CD14-positive monocyte (primary cell): ENCODE results near the gene RPS27L. TPM values are rescaled to one million over a fixed set of nuclear protein-coding genes. Genes with fewer than 3 reads are reported as not detected.
"Not testable (repeated sequence)": the region's sequence is repeated elsewhere in the genome, so short reads cannot be mapped to it uniquely, and the experiment has no call there.

Source experiments
- DNase-seq, 3 donors: peaks; one replicate each; pipeline ENCODE4 v3.0.0-alpha.2; 2011 to 2022
- H2AFZ ChIP-seq: 2 replicates; pipeline ENCODE4 v1.6.0; 2012; ENCODE audit warnings: mild to moderate bottlenecking, low read depth, low read length, inconsistent platforms; ENCODE audit not compliant: insufficient read depth, poor library complexity, severe bottlenecking
- H3K27ac ChIP-seq, 2 donors: 1 replicate in 1 of 2; 2 replicates in 1 of 2; pipeline ENCODE4 v1.5.1; 2012 to 2013; ENCODE audit warnings: low read length in 2 of 2, control low read depth in 1 of 2, inconsistent platforms in 1 of 2, low read depth in 1 of 2, mild to moderate bottlenecking in 1 of 2
- H3K27me3 ChIP-seq, 2 donors: one replicate each; pipeline versions ENCODE4 v1.6.0 to v1.6.1; 2011 to 2013; ENCODE audit warnings: low read length in 2 of 2; ENCODE audit not compliant: control insufficient read depth in 2 of 2, insufficient read depth in 2 of 2
- H3K36me3 ChIP-seq, 2 donors: replicated peaks in 1 of 2; 1 replicate in 1 of 2; 2 replicates in 1 of 2; pipeline versions ENCODE4 v1.5.1 to v1.6.1; 2012 to 2013; ENCODE audit warnings: low read length in 2 of 2, control low read depth in 1 of 2, inconsistent platforms in 1 of 2, mild to moderate bottlenecking in 1 of 2; ENCODE audit not compliant: insufficient read depth in 2 of 2, control insufficient read depth in 1 of 2
- H3K4me1 ChIP-seq, 2 donors: 1 replicate in 1 of 2; 2 replicates in 1 of 2; pipeline versions ENCODE4 v1.5.1 to v1.6.1; 2012 to 2013; ENCODE audit warnings: low read length in 2 of 2, control low read depth in 1 of 2, inconsistent platforms in 1 of 2, mild to moderate bottlenecking in 1 of 2, moderate library complexity in 1 of 2; ENCODE audit not compliant: insufficient read depth in 2 of 2, control insufficient read depth in 1 of 2
- H3K4me2 ChIP-seq: replicated peaks from 2 replicates; pipeline ENCODE3; 2012; ENCODE audit warnings: low read length, moderate library complexity, mild to moderate bottlenecking; ENCODE audit not compliant: poor library complexity, severe bottlenecking; ENCODE audit errors: extremely low read depth
- H3K4me3 ChIP-seq, 3 experiments: fragments of 200-600 bp in 1 of 3; sonication (generic) in 1 of 3; replicated peaks in 1 of 3; 1 replicate in 2 of 3; 2 replicates in 1 of 3; pipeline ENCODE4 v1.5.1; 2011 to 2013; ENCODE audit warnings: low read length in 3 of 3, mild to moderate bottlenecking in 3 of 3, control low read depth in 2 of 3, low read depth in 2 of 3, inconsistent platforms in 1 of 3, moderate library complexity in 1 of 3
- H3K79me2 ChIP-seq: 2 replicates; pipeline ENCODE4 v1.6.0; 2012; ENCODE audit warnings: mild to moderate bottlenecking, control low read depth, inconsistent platforms, low read length, moderate library complexity; ENCODE audit not compliant: insufficient read depth
- H3K9ac ChIP-seq: 2 replicates; pipeline ENCODE4 v1.6.0; 2017; ENCODE audit warnings: low read length, mild to moderate bottlenecking; ENCODE audit not compliant: insufficient read depth, poor library complexity, severe bottlenecking
- H3K9me3 ChIP-seq, 2 donors: replicated peaks in 1 of 2; 1 replicate in 1 of 2; 2 replicates in 1 of 2; pipeline versions ENCODE4 v1.5.1 to v1.6.1; 2012 to 2013; ENCODE audit warnings: low read length in 2 of 2, control low read depth in 1 of 2; ENCODE audit not compliant: control insufficient read depth in 1 of 2, insufficient read depth in 1 of 2
- H4K20me1 ChIP-seq: 2 replicates; pipeline ENCODE4 v1.6.0; 2012; ENCODE audit warnings: mild to moderate bottlenecking, low read length, control low read depth, moderate library complexity; ENCODE audit not compliant: insufficient read depth
- H3K27ac Mint-ChIP-seq, 7 donors: one replicate each; pipeline ENCODE4 v1.8.0; 2020; ENCODE audit warnings: mild to moderate bottlenecking in 7 of 7, mixed read lengths in 7 of 7, moderate library complexity in 6 of 7, inconsistent platforms in 2 of 7
- H3K27me3 Mint-ChIP-seq, 3 donors: one replicate each; pipeline ENCODE4 v1.8.0; 2021 to 2022; ENCODE audit warnings: low read depth in 3 of 3, mild to moderate bottlenecking in 3 of 3, mixed read lengths in 3 of 3, moderate library complexity in 3 of 3, inconsistent platforms in 1 of 3
- H3K36me3 Mint-ChIP-seq, 2 donors: one replicate each; pipeline ENCODE4 v1.8.0; 2020; ENCODE audit warnings: mixed read lengths in 2 of 2, inconsistent platforms in 1 of 2, mild to moderate bottlenecking in 1 of 2
- H3K4me1 Mint-ChIP-seq: one replicate; pipeline ENCODE4 v1.8.0; 2020; ENCODE audit warnings: mild to moderate bottlenecking, mixed read lengths
- H3K4me3 Mint-ChIP-seq, 2 donors: one replicate each; pipeline ENCODE4 v1.8.0; 2020; ENCODE audit warnings: mild to moderate bottlenecking in 2 of 2, mixed read lengths in 2 of 2, moderate library complexity in 1 of 2
- H3K9me3 Mint-ChIP-seq, 7 donors: one replicate each; pipeline ENCODE4 v1.8.0; 2020 to 2022; ENCODE audit warnings: mixed read lengths in 7 of 7, mild to moderate bottlenecking in 6 of 7, moderate library complexity in 6 of 7, inconsistent platforms in 2 of 7
- WGBS: methylation state at CpG from one replicate; pipeline ENCODE4 v1.1.5; 2013; ENCODE audit warnings: missing lambda C conversion rate; ENCODE audit not compliant: insufficient coverage; 5-methylcytosine and 5-hydroxymethylcytosine counted together
- intact Hi-C, 2 donors: fragments of 100-400 bp; cut with micrococcal nuclease; formaldehyde crosslinking; loops; one replicate each; pipeline versions ENCODE4 v1.15.0 to v1.15.1; 2023
- polyA plus RNA-seq, 3 donors: library from polyadenylated mRNA; depleted of rRNA in 1 of 3; unstranded in 2 of 3; stranded (reverse) in 1 of 3; fragments of 300-500 nt in 2 of 3; fragments of >200 nt in 1 of 3; fragmentation: Illumina TruSeq in 2 of 3; gene quantifications; 1 replicate in 2 of 3; 2 replicates in 1 of 3; pipeline ENCODE4 v1.2.3, GENCODE V29; 2012 to 2021
- TF ChIP-seq, protein P1 (sequence below): fragments of 200-600 bp; IDR thresholded peaks from one replicate; pipeline ENCODE4 v1.8.0; 2022; ENCODE audit warnings: antibody characterized with exemption, mild to moderate bottlenecking

RPS27L gene
- polyA plus RNA-seq, 3 donors, result 16.1 to 196 (median 178) TPM

GRCh38 chr15:63104727-63105126, 52.5 kb downstream of the RPS27L start:
- intact Hi-C loops, result no loop called here
- peak overlapping the region; percentile 67 to 82 for H3K4me3 Mint-ChIP-seq
- peaks cover 0 to 3% of the 10 kb centered on the region in 2 donors for H3K36me3 Mint-ChIP-seq
- H3K27ac Mint-ChIP-seq, result peak overlapping the region; percentile 42 to 89 (median 78)
- Histone ChIP-seq H3K9me3 (peaks cover 6 to 12% of the 10 kb centered on the region in 2 donors), H3K27me3 (no peaks in the 10 kb centered on the region), H3K4me2 (peak overlapping the region; percentile 55), H3K4me1 (peaks cover 23% of the 10 kb centered on the region in 2 donors), H3K79me2 (no peaks in the 10 kb centered on the region), H3K36me3 (no peaks in the 10 kb centered on the region), H2AFZ (peak overlapping the region; percentile 50), H3K9ac (no peak overlapping the region), H4K20me1 (no peaks in the 10 kb centered on the region), H3K27ac (peak overlapping the region in 1 of 2 donors; percentile 7), H3K4me3 (peak overlapping the region in 2 of 3 experiments; percentile 16 to 46)
- peak in 2 of 3 donors; percentile 28 to 59 for DNase-seq
- H3K27me3 Mint-ChIP-seq, result peaks cover 0 to 4% (median 2%) of the 10 kb centered on the region in 3 donors
- H3K4me1 Mint-ChIP-seq, result peaks cover 33% of the 10 kb centered on the region
- WGBS, result 12% methylated on average over 6 of the region's 7 CpGs
- peaks cover 3 to 16% (median 11%) of the 10 kb centered on the region in 7 donors for H3K9me3 Mint-ChIP-seq
- TF ChIP-seq, protein P1, sequence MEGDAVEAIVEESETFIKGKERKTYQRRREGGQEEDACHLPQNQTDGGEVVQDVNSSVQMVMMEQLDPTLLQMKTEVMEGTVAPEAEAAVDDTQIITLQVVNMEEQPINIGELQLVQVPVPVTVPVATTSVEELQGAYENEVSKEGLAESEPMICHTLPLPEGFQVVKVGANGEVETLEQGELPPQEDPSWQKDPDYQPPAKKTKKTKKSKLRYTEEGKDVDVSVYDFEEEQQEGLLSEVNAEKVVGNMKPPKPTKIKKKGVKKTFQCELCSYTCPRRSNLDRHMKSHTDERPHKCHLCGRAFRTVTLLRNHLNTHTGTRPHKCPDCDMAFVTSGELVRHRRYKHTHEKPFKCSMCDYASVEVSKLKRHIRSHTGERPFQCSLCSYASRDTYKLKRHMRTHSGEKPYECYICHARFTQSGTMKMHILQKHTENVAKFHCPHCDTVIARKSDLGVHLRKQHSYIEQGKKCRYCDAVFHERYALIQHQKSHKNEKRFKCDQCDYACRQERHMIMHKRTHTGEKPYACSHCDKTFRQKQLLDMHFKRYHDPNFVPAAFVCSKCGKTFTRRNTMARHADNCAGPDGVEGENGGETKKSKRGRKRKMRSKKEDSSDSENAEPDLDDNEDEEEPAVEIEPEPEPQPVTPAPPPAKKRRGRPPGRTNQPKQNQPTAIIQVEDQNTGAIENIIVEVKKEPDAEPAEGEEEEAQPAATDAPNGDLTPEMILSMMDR, result no peak

- Mint-ChIP-seq H3K4me3 (no peak overlapping the region), H3K36me3 (peaks cover 0 to 3% of the 10 kb centered on the region in 2 donors)
- intact Hi-C loops, result no loop called here
Measured at GRCh38 chr15:63103416-63103815, 53.9 kb downstream of the RPS27L start.

DNA sequence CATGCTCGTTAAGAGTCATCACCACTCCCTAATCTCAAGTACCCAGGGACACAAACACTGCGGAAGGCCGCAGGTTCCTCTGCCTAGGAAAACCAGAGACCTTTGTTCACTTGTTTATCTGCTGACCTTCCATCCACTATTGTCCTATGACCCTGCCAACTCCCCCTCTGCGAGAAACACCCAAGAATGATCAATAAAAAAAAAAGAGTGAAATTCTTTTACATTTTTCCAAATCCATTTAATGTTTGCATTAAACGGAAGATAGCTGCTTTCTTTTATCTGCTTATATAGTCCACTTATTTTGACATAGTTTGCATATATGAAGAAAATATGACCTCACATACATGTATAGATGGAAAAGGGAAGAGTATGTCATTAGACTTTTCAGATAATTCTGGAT, 57.7 kb downstream of the RPS27L start:
- not testable (repeated sequence) for H3K36me3 ChIP-seq, H3K36me3 Mint-ChIP-seq, H3K27me3 Mint-ChIP-seq, H4K20me1 ChIP-seq, H2AFZ ChIP-seq, H3K27ac Mint-ChIP-seq, H3K4me3 ChIP-seq, H3K27me3 ChIP-seq, H3K9me3 Mint-ChIP-seq, H3K79me2 ChIP-seq, H3K4me3 Mint-ChIP-seq, H3K9ac ChIP-seq, H3K27ac ChIP-seq, H3K9me3 ChIP-seq, DNase-seq, H3K4me2 ChIP-seq
- H3K4me1 ChIP-seq, result peaks cover 25 to 29% of the 10 kb centered on the region in 2 donors
- intact Hi-C loops, result loop anchor here in 1 of 2 donors (10.0 kb wide), 1 partner anchor 315 kb away; no protein-coding TSS in a partner anchor
- peaks cover 32% of the 10 kb centered on the region for H3K4me1 Mint-ChIP-seq
- 100% methylated on average over 1 of the region's 5 CpGs for WGBS

More at GRCh38 chr15:63103416-63103815, 53.9 kb downstream of the RPS27L start:
- no peak overlapping the region for H3K4me3 ChIP-seq
- peaks cover 30% of the 10 kb centered on the region for H3K4me1 Mint-ChIP-seq
- peaks cover 0 to 4% (median 2%) of the 10 kb centered on the region in 3 donors for H3K27me3 Mint-ChIP-seq
- no peaks in the 10 kb centered on the region for H4K20me1 ChIP-seq
- H3K9me3 Mint-ChIP-seq, result peaks cover 4 to 16% (median 11%) of the 10 kb centered on the region in 7 donors
- no peaks in the 10 kb centered on the region for H3K27me3 ChIP-seq
- no peak overlapping the region for H2AFZ ChIP-seq
- TF ChIP-seq, protein P1, result no peak
- no peaks in the 10 kb centered on the region for H3K36me3 ChIP-seq
- no peak overlapping the region for H3K4me2 ChIP-seq
- H3K9me3 ChIP-seq, result peaks cover 6 to 12% of the 10 kb centered on the region in 2 donors
- DNase-seq, result no peak
- H3K79me2 ChIP-seq, result no peaks in the 10 kb centered on the region
- H3K9ac ChIP-seq, result no peak overlapping the region
- WGBS, result 0% methylated on average over 2 of the region's 3 CpGs
- H3K27ac Mint-ChIP-seq, result peak overlapping the region in 6 of 7 donors; percentile 33 to 72 (median 46)
- H3K27ac ChIP-seq, result no peak overlapping the region
- peaks cover 23% of the 10 kb centered on the region in 2 donors for H3K4me1 ChIP-seq
